ENCODE measurements around the gene HSP90AA1. TPM values are rescaled to one million over a fixed set of nuclear protein-coding genes. Genes with fewer than 3 reads are reported as not detected.
"Not testable (repeated sequence)": the region's sequence is repeated elsewhere in the genome, so short reads cannot be mapped to it uniquely, and the experiment has no call there.

Gene HSP90AA1
- 448 TPM for polyA plus RNA-seq (2012; ENCODE audit: insufficient read depth, insufficient read length, low read depth)

GRCh38 chr14:102086972-102087761 lies at the start of gene HSP90AA1:
Gene HSP90AA1, minus strand, starts transcription at chr14:102087044. Its CDS starts 666 bp downstream, at chr14:102086378.
- DNase-seq: peak; percentile 94
- no peaks in the 10 kb centered on the region for H3K27me3 ChIP-seq
- peak within 1 kb of the TSS; percentile 92 for H3K4me3 ChIP-seq (ENCODE audit: low read depth, low read length)
- TF ChIP-seq CTCF (IDR thresholded peaks at IDR 0.05; ENCODE audit: low read depth, low read length): no peak
- no peaks in the 10 kb centered on the region for H3K9me3 ChIP-seq
- H3K36me3 ChIP-seq: peaks cover 41% of the 10 kb centered on the region
- H3K4me1 ChIP-seq: peaks cover 8% of the 10 kb centered on the region; the same call in 1 of the 2 replicates

DNA sequence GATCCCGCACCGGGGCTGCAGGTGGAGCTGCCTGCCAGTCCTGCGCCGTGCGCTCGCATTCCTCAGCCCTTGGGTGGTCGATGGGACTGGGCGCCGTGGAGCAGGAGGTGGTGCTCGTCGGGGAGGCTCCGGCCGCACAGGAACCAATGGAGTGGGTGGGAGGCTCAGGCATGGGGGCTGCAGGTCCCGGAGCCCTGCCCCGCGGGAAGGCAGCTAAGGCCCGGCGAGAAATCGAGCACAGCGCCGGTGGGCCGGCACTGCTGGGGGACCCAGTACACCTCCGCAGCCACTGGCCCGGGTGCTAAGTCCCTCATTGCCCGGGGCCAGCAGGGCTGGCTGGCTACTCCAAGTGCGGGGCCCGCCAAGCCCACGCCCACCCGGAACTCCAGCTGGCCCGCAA lies 48.6 kb upstream of the HSP90AA1 start:
- not testable (repeated sequence) for H3K4me3 ChIP-seq (ENCODE audit: low read depth, low read length); H3K36me3 ChIP-seq; DNase-seq; H3K27me3 ChIP-seq; H3K4me1 ChIP-seq; H3K9me3 ChIP-seq

DNA sequence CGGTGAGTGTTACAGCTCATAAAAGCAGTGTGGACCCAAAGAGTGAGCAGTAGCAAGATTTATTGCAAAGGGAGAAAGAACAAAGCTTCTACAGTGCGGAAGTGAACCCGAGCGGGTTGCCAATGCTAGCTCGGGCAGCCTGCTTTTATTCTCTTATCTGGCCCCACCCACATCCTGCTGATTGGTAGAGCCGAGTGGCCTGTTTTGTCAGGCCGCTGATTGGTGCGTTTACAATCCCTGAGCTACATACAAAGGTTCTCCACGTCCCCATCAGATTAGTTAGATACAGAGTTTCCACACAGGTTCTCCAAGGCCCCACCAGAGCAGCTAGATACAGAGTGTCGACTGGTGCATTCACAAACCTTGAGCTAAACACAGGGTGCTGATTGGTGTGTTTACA lies 47.9 kb upstream of the HSP90AA1 start:
- not testable (repeated sequence) for DNase-seq; H3K4me1 ChIP-seq; H3K4me3 ChIP-seq (ENCODE audit: low read depth, low read length); H3K9me3 ChIP-seq; H3K36me3 ChIP-seq; H3K27me3 ChIP-seq

DNA sequence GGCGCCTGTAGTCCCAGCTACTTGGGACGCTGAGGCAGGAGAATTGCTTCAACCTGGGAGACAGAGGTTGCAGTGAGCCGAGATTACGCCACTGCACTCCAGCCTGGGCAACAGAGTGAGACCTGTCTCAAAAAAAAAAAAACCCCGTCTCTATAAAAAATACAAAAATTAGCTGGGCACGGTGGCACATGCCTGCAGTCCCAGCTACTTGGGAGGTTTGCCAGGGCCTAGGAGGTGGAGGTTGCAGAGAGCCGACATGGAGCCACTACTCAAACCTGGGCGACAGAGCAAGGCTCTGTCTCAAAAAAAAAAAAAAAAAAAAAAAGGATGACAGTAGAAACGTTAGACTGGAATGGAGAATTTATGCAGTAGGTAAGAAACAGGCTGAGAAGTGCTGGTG lies 47.2 kb upstream of the HSP90AA1 start:
- not testable (repeated sequence) for H3K9me3 ChIP-seq; H3K27me3 ChIP-seq; DNase-seq; H3K4me3 ChIP-seq (ENCODE audit: low read depth, low read length); H3K36me3 ChIP-seq; H3K4me1 ChIP-seq

DNA sequence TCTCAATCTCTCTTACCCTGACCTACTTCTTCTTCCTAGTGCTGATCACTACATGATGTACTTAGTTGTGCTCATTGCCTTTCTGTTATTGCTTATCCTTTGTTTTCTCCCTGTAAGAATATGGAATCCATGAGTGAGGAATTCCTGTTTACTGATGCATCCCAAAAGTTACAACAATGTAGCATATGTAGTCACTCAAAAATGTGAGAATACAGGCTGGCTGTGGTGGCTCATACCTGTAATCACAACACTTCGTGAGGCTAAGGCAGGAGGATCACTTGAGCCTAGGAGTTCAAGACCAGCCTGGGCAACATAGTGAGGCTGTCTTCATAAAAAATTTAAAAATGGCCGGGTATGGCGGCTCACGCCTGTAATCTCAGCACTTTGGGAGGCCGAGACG lies 44.9 kb upstream of the HSP90AA1 start:
- peaks cover 2% of the 10 kb centered on the region; the same call in 1 of the 2 replicates for H3K36me3 ChIP-seq
- no peaks in the 10 kb centered on the region for H3K9me3 ChIP-seq
- H3K27me3 ChIP-seq: no peaks in the 10 kb centered on the region
- no peaks in the 10 kb centered on the region for H3K4me1 ChIP-seq
- DNase-seq: no peak
- TF ChIP-seq CTCF (IDR thresholded peaks at IDR 0.05; ENCODE audit: low read depth, low read length): no peak
- no peak overlapping the region for H3K4me3 ChIP-seq (ENCODE audit: low read depth, low read length)

DNA sequence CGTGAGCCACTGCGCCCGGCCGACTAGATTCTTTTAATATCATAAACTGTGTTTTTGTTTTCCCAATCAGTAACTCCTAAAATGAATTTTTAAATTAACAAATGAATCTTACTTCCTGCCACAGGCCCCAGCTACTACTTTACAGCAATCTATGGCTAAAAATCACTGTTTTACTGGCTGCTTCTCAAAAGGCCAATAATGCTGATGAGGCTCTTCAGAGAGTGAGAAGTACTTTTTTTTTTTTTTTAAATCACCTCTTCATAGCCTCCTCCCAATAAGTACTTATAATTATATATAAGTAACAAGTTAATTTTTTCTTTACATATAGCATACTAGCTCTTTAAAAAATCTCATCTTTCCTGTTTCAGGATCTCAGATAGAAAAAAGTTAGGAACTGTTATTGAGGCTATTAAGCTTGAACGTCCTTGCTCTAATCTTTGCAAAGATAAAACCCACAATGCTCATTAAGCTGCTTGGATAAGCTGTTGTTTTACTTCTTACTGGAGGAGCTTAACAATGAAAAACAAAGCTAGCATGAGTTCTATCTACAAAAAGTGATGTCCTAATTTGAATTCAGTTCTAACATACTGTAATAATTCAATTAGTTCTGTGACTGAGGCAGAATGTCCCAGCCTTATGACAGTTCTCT lies 40.1 kb upstream of the HSP90AA1 start:
- DNase-seq: no peak
- H3K27me3 ChIP-seq: no peaks in the 10 kb centered on the region
- no peak for TF ChIP-seq CTCF (IDR thresholded peaks at IDR 0.05; ENCODE audit: low read depth, low read length)
- no peaks in the 10 kb centered on the region for H3K9me3 ChIP-seq
- H3K36me3 ChIP-seq: 0 out of 2 replicates have a peak, but pooled peaks cover 2% of the 10 kb centered on the region
- H3K4me1 ChIP-seq: no peaks in the 10 kb centered on the region
- H3K4me3 ChIP-seq (ENCODE audit: low read depth, low read length): no peak overlapping the region

GRCh38 chr14:102125546-102125945 lies 38.7 kb upstream of the HSP90AA1 start:
- H3K9me3 ChIP-seq: no peaks in the 10 kb centered on the region
- no peak for DNase-seq
- no peaks in the 10 kb centered on the region for H3K36me3 ChIP-seq
- TF ChIP-seq CTCF (IDR thresholded peaks at IDR 0.05; ENCODE audit: low read depth, low read length): no peak
- no peaks in the 10 kb centered on the region for H3K4me1 ChIP-seq
- no peaks in the 10 kb centered on the region for H3K27me3 ChIP-seq
- H3K4me3 ChIP-seq (ENCODE audit: low read depth, low read length): no peak overlapping the region

Measured in BE2C (cell line).